ENCODE measurements around the gene RNF157.

The RNF157 gene

GRCh38 chr17:76240461-76241203 lies at the start of gene RNF157:
Gene RNF157 (minus strand): TSS chr17:76240493. CDS start chr17:76240240, 253 bp downstream.
- DNase-seq, result peak; percentile 43

- DNase-seq, result no peak
Measured at GRCh38 chr17:76281573-76282371, 41.5 kb upstream of the RNF157 start.

DNA sequence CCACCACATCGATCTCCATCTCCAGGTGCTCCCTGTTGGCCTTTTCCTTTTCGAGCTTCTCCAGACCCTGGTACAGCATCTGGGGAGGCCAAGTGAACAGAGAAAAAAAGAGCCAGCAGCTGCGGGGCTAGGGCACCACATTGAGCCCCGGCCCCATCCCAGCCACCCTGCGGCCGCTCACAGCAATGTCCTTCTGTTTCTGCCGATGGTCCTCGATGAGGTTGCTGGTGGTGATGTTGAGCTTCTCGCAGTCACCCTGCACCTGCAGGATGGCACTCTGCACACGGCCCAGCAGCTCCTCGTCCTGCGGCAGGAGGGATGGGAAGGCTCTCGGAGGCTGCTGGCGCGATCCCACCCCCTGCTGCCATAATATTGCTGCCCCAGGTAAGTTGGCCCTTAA lies 40.4 kb upstream of the RNF157 start:
- DNase-seq, result no peak

GRCh38 chr17:76279742-76280287 lies 39.5 kb upstream of the RNF157 start:
- DNase-seq, result no peak

DNA sequence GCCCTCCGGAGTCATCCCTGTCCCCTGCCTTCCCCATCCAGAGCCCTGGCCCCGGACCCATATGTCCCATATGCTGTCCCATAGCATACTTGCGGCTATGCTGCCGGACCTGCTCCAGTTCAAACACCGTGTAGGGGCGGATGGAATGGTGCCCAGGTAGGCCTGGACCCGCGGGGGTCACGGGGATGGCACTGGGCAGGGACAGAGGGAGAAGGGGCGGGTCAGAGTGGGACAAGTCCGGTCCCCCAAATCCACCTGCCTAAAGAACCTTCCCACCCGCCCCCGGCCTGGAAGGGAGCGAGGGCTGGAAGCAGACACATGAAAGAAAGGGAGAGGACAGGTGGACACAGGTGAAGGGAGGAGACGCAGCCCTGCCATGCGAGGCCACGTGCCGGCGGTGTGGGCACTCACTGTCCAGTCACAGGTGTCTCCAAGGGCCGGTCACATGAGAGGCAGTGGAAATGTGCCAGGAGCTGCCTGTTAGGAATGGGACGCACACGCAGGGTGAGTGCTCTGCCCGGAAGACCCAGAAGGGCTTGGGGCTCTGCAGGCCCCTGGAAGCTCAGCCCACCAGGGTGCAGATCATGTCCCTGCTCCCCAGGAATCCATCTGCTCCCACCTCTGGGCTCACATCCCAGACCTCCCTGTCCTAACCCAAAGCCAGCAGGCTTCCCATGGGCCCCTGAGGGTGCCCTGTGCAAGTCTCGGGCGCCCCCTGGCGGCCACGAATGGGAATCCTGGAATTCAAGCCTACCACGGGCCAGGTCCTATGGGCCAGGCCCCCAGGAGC lies 38.9 kb upstream of the RNF157 start:
- peak; percentile 20 for DNase-seq

GRCh38 chr17:76278268-76278908 lies 38.1 kb upstream of the RNF157 start:
- DNase-seq, result no peak

DNA sequence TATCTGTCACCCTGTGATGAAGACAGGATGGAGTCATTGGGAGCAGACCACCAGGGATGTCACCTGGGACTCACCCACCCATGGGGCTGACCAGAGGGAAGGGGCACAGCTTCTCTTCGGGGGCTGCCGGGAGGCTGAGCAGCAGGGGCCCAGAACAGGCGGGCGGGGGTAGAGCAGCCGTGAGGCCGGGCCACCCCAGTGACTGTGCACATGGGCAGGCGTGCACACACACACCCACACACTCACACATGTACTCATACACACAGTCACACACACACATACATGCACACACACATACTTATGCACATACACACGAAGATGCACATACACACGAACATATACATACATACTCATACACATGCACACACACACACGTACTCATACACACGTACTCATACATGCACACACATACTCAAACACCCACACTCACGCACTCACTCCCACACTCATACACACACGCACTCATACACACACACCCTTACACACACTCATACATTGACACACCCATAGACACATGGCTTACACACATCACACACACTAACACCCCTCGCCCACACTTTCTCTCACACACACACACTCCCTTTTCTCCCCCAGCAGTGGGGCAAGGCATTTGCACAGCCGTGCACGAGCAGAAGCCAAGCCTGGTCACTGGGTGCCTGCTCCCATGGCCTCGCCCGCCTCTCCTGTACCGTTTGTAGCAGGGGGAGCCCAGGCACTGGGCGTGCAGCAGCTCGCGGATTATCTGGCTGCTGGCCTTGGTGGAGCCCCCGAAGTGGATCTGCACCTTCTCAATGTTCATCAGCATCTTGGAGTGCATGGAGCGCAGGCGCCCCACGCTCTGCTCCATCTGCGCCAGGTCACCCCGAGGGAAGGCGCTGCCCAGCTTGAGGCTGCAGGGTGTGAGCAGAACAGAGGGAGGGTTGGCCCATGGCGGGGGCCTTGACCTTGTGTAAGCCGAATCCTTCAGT lies 37.3 kb upstream of the RNF157 start:
- no peak for DNase-seq

- DNase-seq, result no peak
Measured at GRCh38 chr17:76276461-76277299, 36.4 kb upstream of the RNF157 start.

- DNase-seq, result no peak
Measured at GRCh38 chr17:76276069-76276431, 35.8 kb upstream of the RNF157 start.

DNA sequence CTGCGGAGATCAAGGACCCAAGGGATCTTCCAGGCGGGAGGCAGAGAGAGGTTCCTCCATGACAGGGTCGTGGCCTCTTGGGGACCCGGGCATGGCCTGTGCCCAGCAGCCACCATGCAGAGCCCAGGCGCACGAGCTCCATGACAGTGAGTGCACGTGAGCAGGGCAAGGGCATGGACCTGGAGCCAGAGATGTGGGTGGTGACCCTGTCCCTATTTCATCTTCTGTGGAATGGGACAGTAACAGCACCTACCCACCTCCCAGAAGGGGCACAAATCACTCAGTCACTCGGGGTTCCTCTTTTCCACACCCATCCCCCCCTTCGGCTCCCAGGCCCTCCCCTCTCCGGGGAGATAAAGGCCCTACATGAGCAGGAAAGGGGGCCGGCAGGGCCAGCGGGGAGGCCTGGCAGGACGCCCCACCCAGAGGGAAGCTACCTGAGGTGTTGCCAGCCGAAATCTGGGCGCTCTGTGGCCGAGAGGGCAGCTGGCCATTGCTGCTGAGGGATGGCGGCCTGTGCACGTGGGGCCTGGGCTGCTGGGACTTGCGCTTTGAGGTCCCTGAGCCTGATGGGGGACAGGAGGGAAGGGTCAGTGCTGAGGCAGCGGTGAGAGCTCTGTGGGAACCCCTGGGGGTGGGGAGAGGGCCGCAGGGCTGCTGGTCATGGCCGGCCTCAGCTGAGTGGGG lies 35.2 kb upstream of the RNF157 start:
- no peak for DNase-seq

- DNase-seq, result no peak
Measured at GRCh38 chr17:76274112-76274956, 34.0 kb upstream of the RNF157 start.

DNA sequence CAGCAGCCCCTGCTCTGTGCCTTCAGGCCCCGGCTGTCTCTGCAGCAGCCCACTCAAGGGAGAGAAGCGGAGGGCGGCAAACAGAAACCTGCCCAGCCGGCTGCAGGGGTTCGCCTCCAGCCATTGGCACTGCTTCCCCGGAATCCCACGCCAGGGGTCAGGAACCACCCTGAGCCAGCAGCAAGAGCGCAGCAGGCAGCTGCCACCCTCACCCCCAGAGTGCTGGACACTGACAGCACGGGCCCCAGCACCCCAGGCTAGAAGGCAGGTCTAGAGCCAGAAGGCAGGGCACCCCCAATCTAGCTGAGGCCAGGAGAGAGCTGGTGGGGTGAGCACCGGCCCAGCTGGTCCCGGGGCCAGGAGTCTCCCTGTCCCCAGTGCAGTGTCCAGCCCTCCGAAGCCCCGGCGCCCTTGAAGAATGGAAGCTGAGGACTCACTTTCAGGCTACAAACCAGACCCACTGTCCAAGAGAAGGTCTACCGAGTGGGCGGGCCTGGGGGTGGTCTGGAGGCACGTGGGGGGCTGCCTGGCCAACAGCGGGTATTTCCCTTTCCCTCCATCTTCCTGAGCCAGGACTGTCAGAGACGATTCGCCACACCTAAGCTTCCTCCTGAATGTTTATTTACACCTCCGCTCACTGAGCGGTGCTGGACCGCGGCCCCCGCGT lies 33.3 kb upstream of the RNF157 start:
- no peak for DNase-seq

DNA sequence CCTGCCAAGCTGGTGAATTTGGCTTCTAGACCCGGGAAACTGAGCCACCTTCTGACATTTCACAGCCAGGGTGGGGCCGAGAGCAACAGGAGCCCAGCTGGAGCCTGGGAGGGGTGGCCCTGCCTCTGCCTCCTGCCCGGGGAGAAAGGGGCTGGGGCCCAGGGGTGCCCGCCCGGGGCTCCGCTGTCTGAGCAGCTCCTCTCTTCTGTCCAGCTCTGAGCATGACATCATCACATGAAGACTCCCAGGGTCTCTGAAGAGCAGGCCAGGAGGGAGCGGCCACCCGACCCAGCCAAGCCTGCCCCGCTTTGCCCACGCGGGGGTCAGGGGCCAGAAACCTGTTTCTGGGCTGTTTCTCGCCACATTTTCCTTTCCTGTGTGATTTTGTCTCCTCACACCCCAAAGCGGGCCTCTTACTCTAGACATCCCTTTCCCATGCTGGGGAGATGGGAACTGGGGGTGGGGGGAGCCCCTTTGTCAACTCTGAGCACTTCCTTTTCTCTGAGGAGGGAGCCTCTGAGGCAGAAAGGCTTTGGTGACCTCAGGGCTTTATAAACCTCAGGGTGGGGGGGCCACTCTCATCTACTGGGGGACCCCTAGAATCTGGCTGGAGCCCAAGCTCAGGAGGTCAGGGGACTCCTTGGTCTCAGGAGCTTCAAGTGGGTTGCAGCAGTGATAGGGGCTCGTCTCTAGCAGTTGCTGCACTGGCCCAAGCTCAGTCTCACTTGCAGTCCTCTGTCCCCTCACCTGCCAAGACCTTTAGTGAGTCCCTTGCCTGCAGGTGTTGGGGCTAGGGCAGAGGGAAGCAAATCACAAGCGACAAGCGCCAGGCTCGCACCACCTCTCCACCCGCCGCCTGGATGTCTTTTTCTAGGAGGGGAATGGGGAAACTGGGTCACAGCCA lies 32.5 kb upstream of the RNF157 start:
- no peak for DNase-seq

GRCh38 chr17:76271669-76272540 lies 31.6 kb upstream of the RNF157 start:
- DNase-seq, result no peak

DNA sequence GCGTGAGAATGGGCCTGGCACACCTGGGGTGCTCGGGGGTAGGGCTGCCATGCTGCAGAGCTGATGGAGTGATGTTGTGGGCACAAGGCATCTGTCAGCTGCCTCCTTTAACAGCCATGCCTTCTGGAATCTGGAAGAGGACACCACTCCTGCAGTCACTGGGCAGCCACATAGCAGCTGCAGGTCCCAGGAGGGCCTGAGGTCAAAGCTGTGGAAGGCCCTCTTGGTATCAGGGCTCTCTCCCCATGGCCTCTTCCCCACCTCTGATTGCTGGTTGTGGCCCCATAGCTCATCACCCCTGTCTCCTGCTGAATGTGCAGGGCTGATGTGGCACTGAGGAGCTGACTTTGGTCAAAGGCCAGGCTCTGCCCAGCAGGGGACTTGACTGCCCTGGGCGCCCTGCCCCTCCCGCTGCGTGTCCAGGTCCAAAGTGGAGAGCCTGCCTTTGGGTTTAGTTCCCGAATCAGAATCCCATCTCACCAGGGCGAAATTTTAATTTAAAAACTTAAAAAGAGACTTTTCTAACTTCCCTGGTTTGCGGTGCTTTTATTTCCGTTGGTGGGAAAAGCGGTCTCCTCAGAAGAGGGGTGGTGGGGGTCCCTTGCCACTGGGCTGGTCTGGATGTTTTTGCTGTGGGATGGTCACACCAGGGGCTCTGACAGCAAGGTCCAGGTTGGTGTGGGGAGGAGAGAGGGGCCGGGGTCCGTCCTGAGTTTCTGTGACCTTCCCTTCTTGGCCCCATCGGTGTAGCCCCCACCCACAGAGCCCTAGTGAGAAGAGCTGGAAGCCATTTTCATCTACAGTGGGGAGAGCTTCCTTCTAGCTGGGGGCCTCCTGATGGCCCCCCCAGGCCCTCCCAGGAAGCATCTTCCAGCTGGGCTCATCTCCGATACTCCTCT lies 30.7 kb upstream of the RNF157 start:
- DNase-seq, result no peak

Measured in NCI-H2227 treated with DMSO at 0.1 percent for 48 hours (cell line).